K562 (cell line): ENCODE measurements around the gene ZDHHC17. TPM values are rescaled to one million over a fixed set of nuclear protein-coding genes. Genes with fewer than 3 reads are reported as not detected.

Experiments used
- ATAC-seq: fragments of 200-7000 bp; cut with Tn5 transposase; 3 replicates; pipeline ENCODE4 v1.9.1; 2020; ENCODE audit warnings: moderate library complexity
- BruUV-seq: library from RNA; stranded (reverse); fragments of 400-500 nt; replicated peaks from 2 replicates; lab custom pipeline; 2021; lab: Mats Ljungman, UMichigan
- CTCF ChIA-PET: fragments of 300-600 bp; formaldehyde crosslinking; extraction: SDS; loops from one replicate; lab custom pipeline; 2021; ENCODE audit warnings: low intra/inter-chr PET ratio; lab: Yijun Ruan, JAX
- POLR2A ChIA-PET: fragments of 300-600, 350-650 bp; sonication (Branson Sonifier 250); formaldehyde crosslinking; extraction: SDS; loops from one replicate; lab custom pipeline; 2021; ENCODE audit warnings: antibody characterized with exemption, inconsistent platforms; lab: Yijun Ruan, JAX
- DNase-seq, 4 experiments: peaks; one replicate each; pipeline versions ENCODE4 v3.0.0 to v3.0.0-alpha.2; 2011 to 2018; ENCODE audit warnings: low spot score in 3 of 4, mixed read lengths in 3 of 4; ENCODE audit errors: extremely low read depth in 1 of 4
- FAIRE-seq: peaks from 2 replicates; lab custom pipeline; 2011; peaks lifted over from hg19 to GRCh38; lab: Jason Lieb, UNC
- H2AFZ ChIP-seq: 2 replicates; pipeline ENCODE4 v1.6.0; 2011; ENCODE audit warnings: low read depth, low read length, control low read depth, inconsistent platforms
- H3K27ac ChIP-seq: fragments of 200-600 bp; 3 replicates; pipeline ENCODE4 v1.8.0; 2011; ENCODE audit warnings: low read depth, mild to moderate bottlenecking, control low read depth, inconsistent platforms, low read length, moderate library complexity, mixed read lengths; ENCODE audit errors: extremely low read depth
- H3K27me3 ChIP-seq, 2 experiments: fragments of 300-600 bp in 1 of 2; 2 replicates in 1 of 2; 3 replicates in 1 of 2; pipeline versions ENCODE4 v1.6.0 to v1.8.0; 2011; ENCODE audit warnings: inconsistent platforms in 2 of 2, low read length in 2 of 2, mild to moderate bottlenecking in 1 of 2, mixed read lengths in 1 of 2, moderate library complexity in 1 of 2; ENCODE audit not compliant: control insufficient read depth in 2 of 2, insufficient read depth in 2 of 2
- H3K36me3 ChIP-seq: fragments of 300-600 bp; 3 replicates; pipeline ENCODE4 v1.8.0; 2011; ENCODE audit warnings: mild to moderate bottlenecking, low read length, inconsistent platforms; ENCODE audit not compliant: control insufficient read depth, insufficient read depth
- H3K4me1 ChIP-seq, 2 experiments: fragments of 200-600 bp in 1 of 2; replicated peaks in 1 of 2; 2 replicates in 1 of 2; 3 replicates in 1 of 2; pipeline versions ENCODE4 v1.5.1 to v1.8.0; 2011; ENCODE audit warnings: inconsistent platforms in 2 of 2, low read length in 2 of 2, mild to moderate bottlenecking in 1 of 2, mixed read lengths in 1 of 2, moderate library complexity in 1 of 2; ENCODE audit not compliant: control insufficient read depth in 2 of 2, insufficient read depth in 2 of 2
- H3K4me2 ChIP-seq: 2 replicates; pipeline ENCODE4 v1.6.1; 2011; ENCODE audit warnings: low read length, control low read depth, inconsistent platforms, mixed read lengths; ENCODE audit not compliant: insufficient read depth
- H3K4me3 ChIP-seq: fragments of 200-600 bp; sonication (generic), shearing (Covaris generic); 2 replicates; pipeline ENCODE4 v1.5.1; 2016; ENCODE audit warnings: control low read depth, inconsistent platforms
- H3K79me2 ChIP-seq: fragments of 200-600 bp; 3 replicates; pipeline ENCODE4 v1.8.0; 2011; ENCODE audit warnings: low read length, inconsistent platforms; ENCODE audit not compliant: control insufficient read depth, insufficient read depth
- H3K9ac ChIP-seq, 2 experiments: 2 replicates each; pipeline versions ENCODE4 v1.6.0 to v1.6.1; 2011; ENCODE audit warnings: low read depth in 2 of 2, low read length in 2 of 2, control low read depth in 1 of 2, inconsistent platforms in 1 of 2, mild to moderate bottlenecking in 1 of 2, mixed read lengths in 1 of 2; ENCODE audit not compliant: insufficient read depth in 1 of 2
- H3K9me1 ChIP-seq: one replicate; pipeline ENCODE4 v1.6.0; 2011; ENCODE audit warnings: inconsistent platforms, mild to moderate bottlenecking, low read length, moderate library complexity; ENCODE audit not compliant: control insufficient read depth, insufficient read depth
- H3K9me3 ChIP-seq: replicated peaks from 2 replicates; pipeline ENCODE4 v1.5.1; 2011; ENCODE audit warnings: low read depth, low read length, inconsistent platforms; ENCODE audit not compliant: control insufficient read depth, insufficient read depth
- H4K20me1 ChIP-seq: replicated peaks from 2 replicates; pipeline ENCODE4 v1.6.1; 2011; ENCODE audit warnings: low read length, inconsistent platforms, mixed read lengths; ENCODE audit not compliant: control insufficient read depth, insufficient read depth
- KDM2B ChIP-seq: fragments of 250-450 bp; sonication (Bioruptor Pico); IDR thresholded peaks from 2 replicates; pipeline ENCODE4 v1.8.0; 2021; ENCODE audit warnings: mild to moderate bottlenecking, moderate library complexity
- PHB2 ChIP-seq: fragments of 450-650 bp; IDR thresholded peaks from 2 replicates; pipeline ENCODE4 v1.6.1; 2017; ENCODE audit warnings: low read depth
- XRCC5 ChIP-seq: fragments of 200-400 bp; formaldehyde crosslinking; IDR thresholded peaks from 2 replicates; pipeline ENCODE4 v1.6.1; 2017; ENCODE audit warnings: low read depth, mild to moderate bottlenecking, low read length
- ZBTB1 ChIP-seq: sonication (generic); formaldehyde crosslinking; IDR thresholded peaks from 2 replicates; pipeline ENCODE4 v1.8.1; 2023; ENCODE audit warnings: missing genetic modification reagents, low read depth, mild to moderate bottlenecking, borderline replicate concordance
- WGBS: fragments of 100-300 bp; shearing (Covaris generic); methylation state at CpG from one replicate; pipeline ENCODE4 v1.1.6; 2016; ENCODE audit warnings: low coverage, mixed read lengths; ENCODE audit not compliant: insufficient coverage; ENCODE audit errors: missing lambda C conversion rate; 5-methylcytosine and 5-hydroxymethylcytosine counted together
- in situ Hi-C: fragments of 300-500 bp; cut with MboI; formaldehyde crosslinking; loops from 4 replicates; pipeline ENCODE4 v1.15.0; 2018; ENCODE audit warnings: inconsistent platforms, mixed read lengths
- intact Hi-C: fragments of 100-400 bp; cut with micrococcal nuclease; formaldehyde crosslinking; loops from 2 replicates; pipeline ENCODE4 v1.14.2; 2022
- polyA plus RNA-seq, 8 experiments: library from polyadenylated mRNA; depleted of rRNA in 4 of 8; stranded (reverse) in 5 of 8; unstranded in 3 of 8; fragments of >200 nt; fragmentation: Nextera tagmentation in 2 of 8; fragmentation: Illumina TruSeq in 1 of 8; extraction: Ambion mirVana in 2 of 8; extraction: Trizol in 1 of 8; gene quantifications; 2 replicates each; pipeline versions ENCODE4 v1.2.1 to v1.2.3, GENCODE V29; 2011 to 2014; ENCODE audit warnings: inconsistent platforms in 1 of 8, missing spikeins in 1 of 8
- total RNA-seq, 7 experiments: library from RNA; depleted of rRNA in 6 of 7; stranded (reverse); fragments of >200 nt in 6 of 7; fragmentation: Illumina TruSeq in 2 of 7; extraction: Trizol in 2 of 7; gene quantifications; 2 replicates each; pipeline versions ENCODE4 v1.2.1 to v1.2.3, GENCODE V29; 2011 to 2021; ENCODE audit warnings: low replicate concordance in 1 of 7
- TF ChIP-seq, protein P1 (sequence below): fragments of 200-800 bp; sonication (Bioruptor generic); IDR thresholded peaks from 2 replicates; pipeline ENCODE4 v1.6.1; 2016; ENCODE audit warnings: missing genetic modification characterization, missing compliant biosample characterization
- TF ChIP-seq, protein P2 (sequence below), 2 experiments: fragments of 450-650 bp in 1 of 2; sonication (generic) in 1 of 2; formaldehyde crosslinking in 1 of 2; IDR thresholded peaks; 2 replicates each; pipeline versions ENCODE4 v1.7.1 to v1.9.0; 2016 to 2022; ENCODE audit warnings: inconsistent platforms in 1 of 2, mild to moderate bottlenecking in 1 of 2, missing genetic modification reagents in 1 of 2

The ZDHHC17 gene
- total and polyA plus RNA-seq, 9 of the 15 experiments (the other 6 are each of a cell fraction or from before 2014, with no cell fraction given) = 6.7 to 66.0 (median 27.5) TPM

DNA sequence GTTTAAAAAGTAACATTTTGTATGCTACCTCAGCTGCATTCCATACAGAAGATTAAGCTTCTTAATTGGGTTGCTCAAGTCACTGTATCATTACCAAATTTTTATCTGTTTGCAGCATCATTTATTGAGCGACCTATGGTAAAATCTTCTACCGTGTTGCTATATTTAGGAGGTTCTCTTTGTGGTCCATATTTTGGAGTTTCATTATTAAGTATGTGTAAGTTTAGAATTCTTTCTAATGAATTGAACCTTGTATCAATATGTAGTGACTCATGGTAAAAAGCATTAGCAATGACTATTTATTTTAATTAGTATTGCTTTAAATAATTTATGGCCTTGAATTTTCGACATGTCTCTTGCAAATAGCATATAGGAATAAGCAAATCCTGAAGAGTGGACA is 72.7 kb downstream of the ZDHHC17 start (continued):
- TF ChIP-seq, protein P1, sequence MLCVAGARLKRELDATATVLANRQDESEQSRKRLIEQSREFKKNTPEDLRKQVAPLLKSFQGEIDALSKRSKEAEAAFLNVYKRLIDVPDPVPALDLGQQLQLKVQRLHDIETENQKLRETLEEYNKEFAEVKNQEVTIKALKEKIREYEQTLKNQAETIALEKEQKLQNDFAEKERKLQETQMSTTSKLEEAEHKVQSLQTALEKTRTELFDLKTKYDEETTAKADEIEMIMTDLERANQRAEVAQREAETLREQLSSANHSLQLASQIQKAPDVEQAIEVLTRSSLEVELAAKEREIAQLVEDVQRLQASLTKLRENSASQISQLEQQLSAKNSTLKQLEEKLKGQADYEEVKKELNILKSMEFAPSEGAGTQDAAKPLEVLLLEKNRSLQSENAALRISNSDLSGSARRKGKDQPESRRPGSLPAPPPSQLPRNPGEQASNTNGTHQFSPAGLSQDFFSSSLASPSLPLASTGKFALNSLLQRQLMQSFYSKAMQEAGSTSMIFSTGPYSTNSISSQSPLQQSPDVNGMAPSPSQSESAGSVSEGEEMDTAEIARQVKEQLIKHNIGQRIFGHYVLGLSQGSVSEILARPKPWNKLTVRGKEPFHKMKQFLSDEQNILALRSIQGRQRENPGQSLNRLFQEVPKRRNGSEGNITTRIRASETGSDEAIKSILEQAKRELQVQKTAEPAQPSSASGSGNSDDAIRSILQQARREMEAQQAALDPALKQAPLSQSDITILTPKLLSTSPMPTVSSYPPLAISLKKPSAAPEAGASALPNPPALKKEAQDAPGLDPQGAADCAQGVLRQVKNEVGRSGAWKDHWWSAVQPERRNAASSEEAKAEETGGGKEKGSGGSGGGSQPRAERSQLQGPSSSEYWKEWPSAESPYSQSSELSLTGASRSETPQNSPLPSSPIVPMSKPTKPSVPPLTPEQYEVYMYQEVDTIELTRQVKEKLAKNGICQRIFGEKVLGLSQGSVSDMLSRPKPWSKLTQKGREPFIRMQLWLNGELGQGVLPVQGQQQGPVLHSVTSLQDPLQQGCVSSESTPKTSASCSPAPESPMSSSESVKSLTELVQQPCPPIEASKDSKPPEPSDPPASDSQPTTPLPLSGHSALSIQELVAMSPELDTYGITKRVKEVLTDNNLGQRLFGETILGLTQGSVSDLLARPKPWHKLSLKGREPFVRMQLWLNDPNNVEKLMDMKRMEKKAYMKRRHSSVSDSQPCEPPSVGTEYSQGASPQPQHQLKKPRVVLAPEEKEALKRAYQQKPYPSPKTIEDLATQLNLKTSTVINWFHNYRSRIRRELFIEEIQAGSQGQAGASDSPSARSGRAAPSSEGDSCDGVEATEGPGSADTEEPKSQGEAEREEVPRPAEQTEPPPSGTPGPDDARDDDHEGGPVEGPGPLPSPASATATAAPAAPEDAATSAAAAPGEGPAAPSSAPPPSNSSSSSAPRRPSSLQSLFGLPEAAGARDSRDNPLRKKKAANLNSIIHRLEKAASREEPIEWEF (CRISPR knock-in tag) = no peak

DNA sequence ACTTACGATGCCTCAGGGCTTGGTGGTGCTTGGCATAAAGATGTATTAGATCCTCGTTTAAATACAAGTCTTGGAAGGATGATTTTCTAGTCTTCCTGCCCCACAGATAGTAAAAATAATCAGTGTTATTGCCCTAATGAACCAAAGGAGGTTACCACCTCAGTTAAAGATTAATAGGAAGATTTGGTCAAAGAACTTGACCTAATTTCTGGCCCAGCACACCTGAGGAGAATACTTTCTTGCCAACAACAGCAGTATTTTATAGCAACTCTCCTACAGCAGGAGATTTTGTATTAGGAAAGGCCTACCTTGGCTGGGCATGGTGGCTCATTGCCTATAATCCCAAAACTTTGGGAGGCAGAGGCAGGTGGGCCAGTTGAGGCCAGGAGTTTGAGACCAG is 83.3 kb downstream of the ZDHHC17 start:
- Histone ChIP-seq H3K79me2 (no peaks in the 10 kb centered on the region), H3K27me3 (no peaks in the 10 kb centered on the region), H3K4me2 (no peak overlapping the region), H3K27ac (no peak overlapping the region), H3K36me3 (peaks cover 43% of the 10 kb centered on the region), H3K9me1 (no peaks in the 10 kb centered on the region), H4K20me1 (no peaks in the 10 kb centered on the region), H3K9ac (no peak overlapping the region), H3K9me3 (no peaks in the 10 kb centered on the region), H3K4me1 (no peaks in the 10 kb centered on the region), H3K4me3 (no peak overlapping the region), H2AFZ (no peak overlapping the region)
- CTCF ChIA-PET = no interaction called here
- in situ Hi-C loops = no loop called here
- POLR2A ChIA-PET = interaction anchor here (0.6 kb wide), 1 partner anchor 10 kb away, joined by 3 read pairs; no protein-coding TSS in a partner anchor
- FAIRE-seq (no peak), ATAC-seq (no peak), DNase-seq (no peak)
- BruUV-seq = no TSS peak
- 70% methylated on average over 2 of the region's 2 CpGs for WGBS
- intact Hi-C loops = no loop called here
- TF ChIP-seq, protein P2, sequence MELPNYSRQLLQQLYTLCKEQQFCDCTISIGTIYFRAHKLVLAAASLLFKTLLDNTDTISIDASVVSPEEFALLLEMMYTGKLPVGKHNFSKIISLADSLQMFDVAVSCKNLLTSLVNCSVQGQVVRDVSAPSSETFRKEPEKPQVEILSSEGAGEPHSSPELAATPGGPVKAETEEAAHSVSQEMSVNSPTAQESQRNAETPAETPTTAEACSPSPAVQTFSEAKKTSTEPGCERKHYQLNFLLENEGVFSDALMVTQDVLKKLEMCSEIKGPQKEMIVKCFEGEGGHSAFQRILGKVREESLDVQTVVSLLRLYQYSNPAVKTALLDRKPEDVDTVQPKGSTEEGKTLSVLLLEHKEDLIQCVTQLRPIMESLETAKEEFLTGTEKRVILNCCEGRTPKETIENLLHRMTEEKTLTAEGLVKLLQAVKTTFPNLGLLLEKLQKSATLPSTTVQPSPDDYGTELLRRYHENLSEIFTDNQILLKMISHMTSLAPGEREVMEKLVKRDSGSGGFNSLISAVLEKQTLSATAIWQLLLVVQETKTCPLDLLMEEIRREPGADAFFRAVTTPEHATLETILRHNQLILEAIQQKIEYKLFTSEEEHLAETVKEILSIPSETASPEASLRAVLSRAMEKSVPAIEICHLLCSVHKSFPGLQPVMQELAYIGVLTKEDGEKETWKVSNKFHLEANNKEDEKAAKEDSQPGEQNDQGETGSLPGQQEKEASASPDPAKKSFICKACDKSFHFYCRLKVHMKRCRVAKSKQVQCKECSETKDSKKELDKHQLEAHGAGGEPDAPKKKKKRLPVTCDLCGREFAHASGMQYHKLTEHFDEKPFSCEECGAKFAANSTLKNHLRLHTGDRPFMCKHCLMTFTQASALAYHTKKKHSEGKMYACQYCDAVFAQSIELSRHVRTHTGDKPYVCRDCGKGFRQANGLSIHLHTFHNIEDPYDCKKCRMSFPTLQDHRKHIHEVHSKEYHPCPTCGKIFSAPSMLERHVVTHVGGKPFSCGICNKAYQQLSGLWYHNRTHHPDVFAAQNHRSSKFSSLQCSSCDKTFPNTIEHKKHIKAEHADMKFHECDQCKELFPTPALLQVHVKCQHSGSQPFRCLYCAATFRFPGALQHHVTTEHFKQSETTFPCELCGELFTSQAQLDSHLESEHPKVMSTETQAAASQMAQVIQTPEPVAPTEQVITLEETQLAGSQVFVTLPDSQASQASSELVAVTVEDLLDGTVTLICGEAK (IDR thresholded peaks at IDR 0.05) = no peak
- TF ChIP-seq, protein P2 (CRISPR knock-in tag; IDR thresholded peaks at IDR 0.05) = no peak
- TF ChIP-seq KDM2B (CRISPR knock-in tag) (no peak), ZBTB1 (no peak), PHB2 (no peak), XRCC5 (no peak)
